Ishikawa (cell line): ENCODE data around the gene PTPRE.

Source experiments
- CEBPB ChIP-seq: IDR thresholded peaks from 2 replicates; pipeline ENCODE4 v1.6.1; 2012
- EP300 ChIP-seq: IDR thresholded peaks from 2 replicates; pipeline ENCODE4 v1.6.1; 2012; ENCODE audit warnings: borderline replicate concordance
- FOXM1 ChIP-seq: IDR thresholded peaks from 2 replicates; pipeline ENCODE4 v1.6.1; 2012; ENCODE audit warnings: low read depth, borderline replicate concordance
- RAD21 ChIP-seq: IDR thresholded peaks from 2 replicates; pipeline ENCODE4 v1.6.1; 2012; ENCODE audit warnings: low read depth
- TEAD4 ChIP-seq: IDR thresholded peaks from 2 replicates; pipeline ENCODE4 v1.6.1; 2012
- YY1 ChIP-seq: IDR thresholded peaks from 2 replicates; pipeline ENCODE4 v1.6.1; 2012; ENCODE audit warnings: low read depth
- TF ChIP-seq, protein P1 (sequence below): IDR thresholded peaks from 2 replicates; pipeline ENCODE4 v1.6.1; 2012
- TF ChIP-seq, protein P2 (sequence below): IDR thresholded peaks from 2 replicates; pipeline ENCODE4 v1.6.1; 2012

DNA sequence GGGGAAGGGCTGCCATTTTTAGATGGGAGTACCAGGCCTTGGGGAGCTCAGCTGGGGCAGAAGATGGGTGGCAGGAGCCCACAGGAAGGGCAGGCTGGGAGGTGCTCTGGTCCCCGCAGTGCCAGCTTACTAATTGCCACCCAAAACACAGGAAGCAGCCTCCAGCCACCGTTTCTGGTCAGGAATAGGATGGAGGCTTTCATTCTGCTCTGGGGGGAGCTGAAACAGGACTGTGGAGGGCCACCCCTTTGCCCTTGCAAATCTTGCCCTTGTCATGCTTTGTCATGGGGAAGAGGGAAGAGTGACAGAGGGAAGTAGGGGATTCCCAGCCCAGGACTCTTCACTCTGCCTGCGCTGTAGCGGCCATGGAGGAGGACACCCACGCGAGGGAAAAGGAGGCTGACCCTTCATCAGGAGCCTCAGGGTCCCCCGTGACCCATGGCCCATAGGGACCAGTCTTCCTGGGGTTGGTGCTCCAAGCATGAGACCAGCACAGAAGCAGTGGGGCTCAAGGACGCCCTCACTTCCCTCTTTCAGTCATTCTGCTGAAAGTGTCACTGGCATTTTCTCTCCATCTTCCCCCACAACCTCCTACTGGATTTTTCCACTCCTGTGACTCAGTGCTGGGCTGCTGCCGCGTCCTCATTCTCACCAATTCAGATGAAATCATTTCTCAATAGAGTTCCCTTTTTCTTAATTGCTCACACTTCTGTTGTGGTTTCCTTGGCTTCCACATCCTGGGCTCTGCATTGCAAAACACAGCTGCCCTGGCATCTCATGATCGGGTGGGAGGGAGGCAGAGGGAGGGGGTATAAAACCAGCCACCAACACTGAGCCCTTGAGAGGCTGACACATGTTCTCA, 157.4 kb downstream of the PTPRE start:
- TF ChIP-seq EP300 (no peak), RAD21 (no peak), YY1 (no peak), TEAD4 (no peak), CEBPB (no peak), FOXM1 (no peak)
- TF ChIP-seq, protein P1, sequence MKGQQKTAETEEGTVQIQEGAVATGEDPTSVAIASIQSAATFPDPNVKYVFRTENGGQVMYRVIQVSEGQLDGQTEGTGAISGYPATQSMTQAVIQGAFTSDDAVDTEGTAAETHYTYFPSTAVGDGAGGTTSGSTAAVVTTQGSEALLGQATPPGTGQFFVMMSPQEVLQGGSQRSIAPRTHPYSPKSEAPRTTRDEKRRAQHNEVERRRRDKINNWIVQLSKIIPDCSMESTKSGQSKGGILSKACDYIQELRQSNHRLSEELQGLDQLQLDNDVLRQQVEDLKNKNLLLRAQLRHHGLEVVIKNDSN, result no peak
- TF ChIP-seq, protein P2, sequence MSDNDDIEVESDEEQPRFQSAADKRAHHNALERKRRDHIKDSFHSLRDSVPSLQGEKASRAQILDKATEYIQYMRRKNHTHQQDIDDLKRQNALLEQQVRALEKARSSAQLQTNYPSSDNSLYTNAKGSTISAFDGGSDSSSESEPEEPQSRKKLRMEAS, result no peak
